ENCODE measurements around the gene HTRA1.

HTRA1 gene

DNA sequence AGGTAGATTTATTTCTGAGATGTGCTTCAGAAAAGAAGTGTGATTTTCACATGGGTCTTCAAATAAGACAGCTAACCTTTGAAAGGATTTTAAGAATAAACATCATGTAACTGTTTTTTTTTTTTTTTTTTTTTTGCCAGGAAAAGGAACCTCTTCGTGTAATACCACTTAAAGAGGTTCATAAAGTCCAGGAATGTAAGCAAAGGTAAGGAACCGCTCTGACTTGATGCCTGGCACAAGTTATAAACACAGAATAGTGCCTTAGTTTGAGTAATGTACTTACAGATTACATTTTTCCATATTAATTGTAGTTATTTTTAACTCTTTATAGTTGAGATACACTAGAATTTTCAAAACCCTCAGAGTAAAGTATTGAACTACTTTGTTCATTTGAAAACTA, 37.3 kb upstream of the HTRA1 start:
- Histone ChIP-seq H3K79me2 (ENCODE audit: insufficient read depth, low read length) (no peaks in the 10 kb centered on the region), H3K36me3 (ENCODE audit: low read length) (no peaks in the 10 kb centered on the region), H3K27ac (ENCODE audit: low read depth, low read length) (no peak overlapping the region), H3K9me3 (ENCODE audit: insufficient read depth, low read length) (no peaks in the 10 kb centered on the region), H2AFZ (ENCODE audit: low read depth, low read length, severe bottlenecking) (no peak overlapping the region), H3F3A (ENCODE audit: insufficient read depth) (no peaks in the 10 kb centered on the region), H3K9ac (ENCODE audit: low read length) (no peak overlapping the region), H3K9me2 (replicated peaks; ENCODE audit: insufficient read depth, low read length) (no peaks in the 10 kb centered on the region), H4K20me1 (ENCODE audit: low read depth, low read length) (no peaks in the 10 kb centered on the region), H3K4me3 (ENCODE audit: insufficient read depth, low read length, poor library complexity, severe bottlenecking) (no peak overlapping the region), H3K4me2 (ENCODE audit: low read depth, low read length, poor library complexity, severe bottlenecking) (no peak overlapping the region), H3K27me3 (ENCODE audit: low read length) (no peaks in the 10 kb centered on the region)
- TF ChIP-seq, protein P1, sequence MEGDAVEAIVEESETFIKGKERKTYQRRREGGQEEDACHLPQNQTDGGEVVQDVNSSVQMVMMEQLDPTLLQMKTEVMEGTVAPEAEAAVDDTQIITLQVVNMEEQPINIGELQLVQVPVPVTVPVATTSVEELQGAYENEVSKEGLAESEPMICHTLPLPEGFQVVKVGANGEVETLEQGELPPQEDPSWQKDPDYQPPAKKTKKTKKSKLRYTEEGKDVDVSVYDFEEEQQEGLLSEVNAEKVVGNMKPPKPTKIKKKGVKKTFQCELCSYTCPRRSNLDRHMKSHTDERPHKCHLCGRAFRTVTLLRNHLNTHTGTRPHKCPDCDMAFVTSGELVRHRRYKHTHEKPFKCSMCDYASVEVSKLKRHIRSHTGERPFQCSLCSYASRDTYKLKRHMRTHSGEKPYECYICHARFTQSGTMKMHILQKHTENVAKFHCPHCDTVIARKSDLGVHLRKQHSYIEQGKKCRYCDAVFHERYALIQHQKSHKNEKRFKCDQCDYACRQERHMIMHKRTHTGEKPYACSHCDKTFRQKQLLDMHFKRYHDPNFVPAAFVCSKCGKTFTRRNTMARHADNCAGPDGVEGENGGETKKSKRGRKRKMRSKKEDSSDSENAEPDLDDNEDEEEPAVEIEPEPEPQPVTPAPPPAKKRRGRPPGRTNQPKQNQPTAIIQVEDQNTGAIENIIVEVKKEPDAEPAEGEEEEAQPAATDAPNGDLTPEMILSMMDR (IDR thresholded peaks at IDR 0.05; ENCODE audit: insufficient read depth, low read length, poor library complexity, severe bottlenecking), result no peak
- no peak for TF ChIP-seq EZH2phosphoT487 (conservative IDR thresholded peaks at IDR 0.05; ENCODE audit: low read length)

- Histone ChIP-seq H3K4me3 (ENCODE audit: insufficient read depth, low read length, poor library complexity, severe bottlenecking) (no peak overlapping the region), H3K27ac (ENCODE audit: low read depth, low read length) (no peak overlapping the region), H3K9me3 (ENCODE audit: insufficient read depth, low read length) (no peaks in the 10 kb centered on the region), H3K79me2 (ENCODE audit: insufficient read depth, low read length) (no peaks in the 10 kb centered on the region), H2AFZ (ENCODE audit: low read depth, low read length, severe bottlenecking) (no peak overlapping the region), H3K9me2 (replicated peaks; ENCODE audit: insufficient read depth, low read length) (no peaks in the 10 kb centered on the region), H3F3A (ENCODE audit: insufficient read depth) (no peaks in the 10 kb centered on the region), H3K4me2 (ENCODE audit: low read depth, low read length, poor library complexity, severe bottlenecking) (no peak overlapping the region), H3K9ac (ENCODE audit: low read length) (no peak overlapping the region), H3K36me3 (ENCODE audit: low read length) (no peaks in the 10 kb centered on the region), H3K27me3 (ENCODE audit: low read length) (no peaks in the 10 kb centered on the region), H4K20me1 (ENCODE audit: low read depth, low read length) (no peaks in the 10 kb centered on the region)
- TF ChIP-seq EZH2phosphoT487 (conservative IDR thresholded peaks at IDR 0.05; ENCODE audit: low read length), result no peak
- TF ChIP-seq, protein P1 (IDR thresholded peaks at IDR 0.05; ENCODE audit: insufficient read depth, low read length, poor library complexity, severe bottlenecking), result no peak
These were observed 34.5 kb upstream of the HTRA1 start for GRCh38 chr10:122426829-122427228.

DNA sequence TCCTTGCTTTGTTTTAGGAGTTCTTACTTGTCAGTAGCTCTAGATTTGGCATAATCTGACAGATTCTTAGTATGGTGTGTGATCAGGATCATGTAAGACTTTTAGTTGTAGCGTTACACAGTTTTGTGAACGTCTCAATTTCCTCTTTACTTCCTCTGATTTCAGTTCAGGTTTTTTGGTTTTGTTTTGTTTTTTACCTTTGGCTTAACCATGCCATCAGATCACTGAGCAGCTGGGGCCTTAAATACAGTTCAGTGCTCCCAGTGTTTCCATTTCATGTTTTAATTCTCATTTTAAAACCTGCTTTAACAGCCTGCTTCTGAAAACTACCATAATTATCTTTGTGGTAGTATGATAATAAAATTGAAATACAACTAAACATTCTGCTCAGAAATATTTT, 34.1 kb upstream of the HTRA1 start:
- no peak overlapping the region for H2AFZ ChIP-seq (ENCODE audit: low read depth, low read length, severe bottlenecking)
- H4K20me1 ChIP-seq (ENCODE audit: low read depth, low read length), result no peaks in the 10 kb centered on the region
- H3K27me3 ChIP-seq (ENCODE audit: low read length), result no peaks in the 10 kb centered on the region
- H3K9me3 ChIP-seq (ENCODE audit: insufficient read depth, low read length), result no peaks in the 10 kb centered on the region
- TF ChIP-seq, protein P1 (IDR thresholded peaks at IDR 0.05; ENCODE audit: insufficient read depth, low read length, poor library complexity, severe bottlenecking), result no peak
- TF ChIP-seq EZH2phosphoT487 (conservative IDR thresholded peaks at IDR 0.05; ENCODE audit: low read length), result no peak
- no peaks in the 10 kb centered on the region for H3K9me2 ChIP-seq (replicated peaks; ENCODE audit: insufficient read depth, low read length)
- H3K27ac ChIP-seq (ENCODE audit: low read depth, low read length), result no peak overlapping the region
- no peaks in the 10 kb centered on the region for H3F3A ChIP-seq (ENCODE audit: insufficient read depth)
- H3K9ac ChIP-seq (ENCODE audit: low read length), result no peak overlapping the region
- no peak overlapping the region for H3K4me2 ChIP-seq (ENCODE audit: low read depth, low read length, poor library complexity, severe bottlenecking)
- H3K36me3 ChIP-seq (ENCODE audit: low read length), result no peaks in the 10 kb centered on the region
- H3K79me2 ChIP-seq (ENCODE audit: insufficient read depth, low read length), result no peaks in the 10 kb centered on the region
- no peak overlapping the region for H3K4me3 ChIP-seq (ENCODE audit: insufficient read depth, low read length, poor library complexity, severe bottlenecking)

All from SU-DHL-6 (cell line).